Bone marrow (tissue), 2 donors: ENCODE data around the gene OR10A2.
"Not testable (repeated sequence)": the region's sequence is repeated elsewhere in the genome, so short reads cannot be mapped to it uniquely, and the experiment has no call there.

Experiments used
- DNase-seq, 2 donors: peaks; one replicate each; lab custom pipeline; 2025; lab: John Stamatoyannopoulos, UW

Gene OR10A2

GRCh38 chr11:6887711-6888110 lies 24.9 kb downstream of the OR10A2 start:
- DNase-seq: not testable (repeated sequence)

- DNase-seq: no peak
These were observed 26.0 kb downstream of the OR10A2 start for GRCh38 chr11:6888830-6889229.

- no peak for DNase-seq
These were observed 27.0 kb downstream of the OR10A2 start for GRCh38 chr11:6889835-6890234.

- DNase-seq: no peak
These were observed 29.5 kb downstream of the OR10A2 start, which contains the start of gene OR2D2 for GRCh38 chr11:6892400-6892799. Gene OR2D2, minus strand, starts transcription at chr11:6892500. Its CDS starts 0 bp downstream, at chr11:6892500.

- no peak for DNase-seq
These were observed 31.2 kb downstream of the OR10A2 start for GRCh38 chr11:6894097-6894496.

- no peak for DNase-seq
These were observed 32.2 kb downstream of the OR10A2 start for GRCh38 chr11:6895010-6895409.

GRCh38 chr11:6898911-6899310 lies 36.1 kb downstream of the OR10A2 start:
- DNase-seq: no peak

- no peak for DNase-seq
These were observed 37.6 kb downstream of the OR10A2 start for GRCh38 chr11:6900327-6900999.

GRCh38 chr11:6904804-6905203 lies 41.9 kb downstream of the OR10A2 start:
- not testable (repeated sequence) for DNase-seq

- DNase-seq: no peak
These were observed 48.5 kb downstream of the OR10A2 start for GRCh38 chr11:6911378-6911777.

GRCh38 chr11:6911948-6912347 lies 49.1 kb downstream of the OR10A2 start:
- DNase-seq: no peak

- no peak for DNase-seq
These were observed 56.8 kb downstream of the OR10A2 start for GRCh38 chr11:6919698-6920097.

GRCh38 chr11:6920702-6921101 lies 57.8 kb downstream of the OR10A2 start, which contains the start of gene OR2D3:
Gene OR2D3, plus strand, starts transcription at chr11:6921002. Its CDS starts 0 bp downstream, at chr11:6921002.
- no peak for DNase-seq
